ACC112 (cell line): ENCODE data around the gene ARHGEF33.
"Not testable (repeated sequence)": the region's sequence is repeated elsewhere in the genome, so short reads cannot be mapped to it uniquely, and the experiment has no call there.

Experiments
- H2AFZ ChIP-seq: fragments of 200-600 bp; sonication (generic); one replicate; pipeline ENCODE4 v1.6.0; 2017; ENCODE audit warnings: antibody characterized with exemption, low read length; ENCODE audit not compliant: unreplicated experiment
- H3K27ac ChIP-seq: fragments of 200-600 bp; sonication (generic); 2 replicates; pipeline ENCODE4 v1.5.1; 2014; ENCODE audit warnings: low read depth, mild to moderate bottlenecking, antibody characterized with exemption, low read length, moderate library complexity
- H3K27me3 ChIP-seq: fragments of 200-600 bp; sonication (generic); 2 replicates; pipeline ENCODE4 v1.6.1; 2014; ENCODE audit warnings: mild to moderate bottlenecking, antibody characterized with exemption, low read length, moderate library complexity, mixed read lengths; ENCODE audit not compliant: insufficient read depth
- H3K36me3 ChIP-seq: fragments of 200-600 bp; sonication (generic); 2 replicates; pipeline ENCODE4 v1.6.1; 2016; ENCODE audit warnings: mild to moderate bottlenecking, antibody characterized with exemption, low read length, moderate library complexity, mixed read lengths; ENCODE audit not compliant: insufficient read depth
- H3K4me1 ChIP-seq: fragments of 200-600 bp; sonication (generic); one replicate; pipeline ENCODE4 v1.6.1; 2016; ENCODE audit warnings: low read length, mixed read lengths; ENCODE audit not compliant: insufficient read depth, unreplicated experiment, control insufficient read depth
- H3K4me3 ChIP-seq: fragments of 200-600 bp; sonication (generic); 2 replicates; pipeline ENCODE4 v1.5.1; 2014; ENCODE audit warnings: mild to moderate bottlenecking, low read depth, low read length
- H3K79me2 ChIP-seq: fragments of 200-600 bp; sonication (generic); one replicate; pipeline ENCODE4 v1.6.0; 2016; ENCODE audit warnings: low read length; ENCODE audit not compliant: control insufficient read depth, unreplicated experiment, insufficient read depth

The ARHGEF33 gene

DNA sequence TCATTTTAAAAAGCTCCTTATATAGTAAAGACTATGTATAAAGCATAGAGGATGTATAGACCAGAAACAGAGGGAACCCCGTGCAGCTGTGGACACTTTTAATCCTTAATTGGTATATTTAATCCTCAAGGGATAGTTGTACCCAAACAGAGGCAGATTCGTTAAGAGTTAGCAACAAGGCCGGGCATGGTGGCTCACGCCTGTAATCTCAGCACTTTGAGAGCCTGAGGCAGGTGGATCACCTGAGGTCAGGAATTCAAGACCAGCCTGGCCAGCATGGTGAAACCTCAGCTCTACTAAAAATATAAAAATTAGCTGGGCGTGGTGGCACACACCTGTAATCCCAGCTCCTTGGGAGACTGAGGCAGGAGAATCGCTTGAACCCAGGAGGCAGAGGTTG lies 46.8 kb downstream of the ARHGEF33 start:
- not testable (repeated sequence) for H3K79me2 ChIP-seq, H3K36me3 ChIP-seq, H3K4me3 ChIP-seq

DNA sequence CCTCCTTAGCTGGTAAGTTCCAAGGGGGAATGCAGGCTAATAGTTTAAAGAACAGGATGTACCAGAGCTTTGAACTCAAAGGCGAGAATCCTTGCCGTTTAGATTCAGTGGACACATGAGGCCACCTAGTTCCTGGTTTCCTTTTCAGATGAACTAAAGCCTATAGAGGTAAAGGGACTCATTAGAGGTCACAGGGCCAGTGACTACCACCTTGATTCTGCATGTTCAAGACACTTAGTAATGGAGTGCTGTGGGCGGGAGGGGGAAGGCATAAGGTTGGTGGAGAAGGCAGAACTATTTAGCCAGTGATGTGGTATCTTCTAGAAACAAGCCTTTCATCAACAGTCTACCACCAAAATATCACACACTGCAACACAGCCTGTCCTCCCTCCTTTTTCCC lies 47.9 kb downstream of the ARHGEF33 start:
- Histone ChIP-seq H3K79me2 (no peaks in the 10 kb centered on the region), H3K36me3 (no peaks in the 10 kb centered on the region), H3K4me1 (peaks cover 5% of the 10 kb centered on the region), H3K4me3 (no peak overlapping the region), H3K27me3 (no peaks in the 10 kb centered on the region), H3K27ac (no peak overlapping the region), H2AFZ (no peak overlapping the region)

More for the DNA sequence above, 46.8 kb downstream of the ARHGEF33 start:
- not testable (repeated sequence) for H3K27ac ChIP-seq, H3K27me3 ChIP-seq, H2AFZ ChIP-seq, H3K4me1 ChIP-seq

DNA sequence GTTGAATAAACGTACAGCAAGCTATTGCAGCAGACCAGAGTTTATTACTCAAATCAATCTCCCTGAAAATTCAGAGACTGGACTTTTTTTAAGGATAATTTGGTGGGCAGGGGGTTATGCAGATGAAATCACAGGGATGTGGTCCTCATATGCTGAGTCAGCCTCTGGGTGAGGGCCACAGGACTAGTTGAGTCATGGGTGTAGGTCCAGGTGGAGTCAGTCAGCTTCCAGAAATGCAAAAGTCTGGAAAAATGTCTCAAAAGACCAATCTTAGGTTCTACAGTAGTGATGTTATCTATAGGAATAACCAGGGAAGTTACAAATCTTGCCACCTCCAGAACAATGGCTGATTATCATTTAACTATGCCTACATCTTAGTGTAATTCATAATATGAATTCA lies 51.1 kb downstream of the ARHGEF33 start:
- Histone ChIP-seq H3K27me3 (no peaks in the 10 kb centered on the region), H3K4me1 (peaks cover under 1% of the 10 kb centered on the region), H3K36me3 (no peaks in the 10 kb centered on the region), H3K79me2 (no peaks in the 10 kb centered on the region), H3K4me3 (no peak overlapping the region), H2AFZ (no peak overlapping the region), H3K27ac (no peak overlapping the region)

DNA sequence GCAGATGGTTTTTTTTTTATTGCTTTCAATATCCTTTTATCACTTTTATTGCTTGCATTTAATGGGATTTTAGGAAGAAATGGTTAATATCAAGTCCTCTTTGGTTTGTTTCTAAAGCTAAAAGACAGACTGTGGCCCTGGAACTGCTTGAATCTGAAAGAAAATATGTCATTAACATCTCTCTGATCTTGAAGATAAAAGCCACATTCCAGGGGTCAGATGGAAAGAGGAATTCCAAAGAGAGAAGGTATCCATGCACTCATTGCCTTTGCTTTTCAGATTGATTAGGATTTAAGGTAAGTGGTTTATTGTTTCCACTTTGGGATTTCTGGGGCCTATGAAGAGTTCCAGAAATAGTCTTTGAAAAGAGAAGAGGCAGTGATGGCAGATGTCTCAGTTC lies 54.1 kb downstream of the ARHGEF33 start:
- H3K4me1 ChIP-seq: peaks cover 10% of the 10 kb centered on the region
- H3K27me3 ChIP-seq: no peaks in the 10 kb centered on the region
- H3K27ac ChIP-seq: no peak overlapping the region
- H3K36me3 ChIP-seq: no peaks in the 10 kb centered on the region
- no peak overlapping the region for H3K4me3 ChIP-seq
- no peak overlapping the region for H2AFZ ChIP-seq
- H3K79me2 ChIP-seq: no peaks in the 10 kb centered on the region

DNA sequence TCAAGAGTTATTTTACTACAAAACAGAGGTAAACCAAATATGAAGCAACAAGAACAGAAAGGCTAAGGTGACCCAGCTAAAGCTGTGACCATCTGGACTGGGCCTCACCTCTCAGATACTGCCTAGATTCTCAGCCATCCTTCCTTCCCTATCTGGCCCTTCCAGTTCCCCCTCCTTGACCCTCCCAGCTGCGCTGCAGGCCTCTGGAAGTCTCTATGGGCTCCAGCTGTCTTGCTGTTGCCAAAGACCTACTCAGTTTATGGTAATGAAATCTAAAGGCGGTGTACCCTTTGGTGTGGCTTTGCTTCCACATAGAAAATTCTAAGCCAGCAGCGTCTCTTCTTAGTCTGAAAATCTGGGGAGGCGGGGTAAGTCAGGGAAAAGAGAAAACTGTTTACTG lies 55.7 kb downstream of the ARHGEF33 start:
- Histone ChIP-seq H3K79me2 (no peaks in the 10 kb centered on the region), H3K4me3 (no peak overlapping the region), H3K27me3 (no peaks in the 10 kb centered on the region), H2AFZ (no peak overlapping the region), H3K36me3 (no peaks in the 10 kb centered on the region), H3K27ac (no peak overlapping the region), H3K4me1 (peaks cover 10% of the 10 kb centered on the region)

DNA sequence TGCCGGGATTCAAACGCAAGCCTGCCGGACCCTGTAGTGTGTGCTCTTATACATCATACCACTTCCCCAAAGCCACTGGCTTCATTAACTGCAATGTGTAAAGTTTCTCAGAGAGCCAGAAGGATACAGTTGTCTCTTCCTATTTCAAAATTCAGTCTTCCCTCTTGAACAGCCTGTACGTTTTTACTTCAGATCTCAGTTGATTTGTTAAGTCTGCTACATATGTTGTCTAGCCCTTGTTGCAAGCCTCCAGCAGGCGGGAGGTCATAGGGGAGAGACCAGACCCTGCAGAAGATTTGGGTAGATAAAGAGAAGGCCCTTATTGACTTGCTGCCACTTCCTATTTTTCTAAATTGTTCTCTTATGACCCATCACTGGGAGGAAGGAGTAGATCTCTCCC lies 56.2 kb downstream of the ARHGEF33 start:
- Histone ChIP-seq H3K27ac (no peak overlapping the region), H3K36me3 (no peaks in the 10 kb centered on the region), H2AFZ (no peak overlapping the region), H3K27me3 (no peaks in the 10 kb centered on the region), H3K4me1 (peaks cover 10% of the 10 kb centered on the region), H3K4me3 (no peak overlapping the region), H3K79me2 (no peaks in the 10 kb centered on the region)

DNA sequence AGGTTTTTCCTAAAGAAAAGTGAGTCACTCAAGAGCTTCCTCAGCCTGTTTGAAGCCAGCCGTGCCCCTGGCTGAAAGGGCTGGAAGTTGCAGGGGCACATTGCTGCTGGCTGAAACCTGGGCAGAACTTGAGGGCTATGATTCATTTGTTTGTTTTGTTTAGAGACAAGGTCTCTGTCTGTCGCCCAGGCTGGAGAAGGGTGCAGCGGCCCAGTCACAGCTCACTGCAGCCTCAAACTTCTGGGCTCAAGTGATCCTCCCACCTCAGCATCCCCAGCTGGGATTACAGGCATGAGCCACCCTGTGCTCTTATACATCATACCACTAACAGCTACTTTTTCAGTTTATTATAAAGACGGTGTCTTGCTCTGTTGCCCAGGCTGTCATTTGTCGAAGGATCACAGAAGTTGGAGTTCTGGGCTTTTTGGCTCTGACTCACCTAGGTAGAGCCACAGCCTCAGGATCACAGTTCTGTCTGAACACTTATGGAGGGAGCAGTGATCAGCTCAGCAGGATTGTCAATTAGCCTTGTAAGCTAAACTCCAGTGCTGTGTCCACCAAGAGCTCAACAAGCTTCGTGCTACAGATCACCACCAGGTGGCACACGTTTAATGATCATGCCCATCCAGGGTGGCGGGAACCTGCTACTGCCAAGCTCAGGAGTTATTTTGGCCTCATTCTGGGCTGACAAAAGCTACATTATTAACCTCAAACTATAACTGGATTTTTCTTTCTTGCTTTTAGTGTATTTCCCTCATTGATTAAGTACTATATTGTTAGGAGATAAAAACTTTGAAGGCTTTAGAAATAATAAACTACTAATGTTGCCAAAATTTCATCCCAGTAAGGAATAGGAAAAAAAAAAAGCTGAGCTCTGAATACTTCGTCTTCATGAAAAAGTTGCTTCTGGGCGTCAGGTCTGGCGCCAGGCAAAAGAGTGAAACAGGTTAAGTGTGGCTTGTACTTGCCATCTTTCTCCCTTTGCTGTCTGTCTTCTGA lies 57.9 kb downstream of the ARHGEF33 start:
- Histone ChIP-seq H3K79me2 (no peaks in the 10 kb centered on the region), H3K27ac (no peak overlapping the region), H3K27me3 (no peaks in the 10 kb centered on the region), H3K36me3 (no peaks in the 10 kb centered on the region), H2AFZ (no peak overlapping the region), H3K4me3 (no peak overlapping the region), H3K4me1 (peaks cover 10% of the 10 kb centered on the region)

DNA sequence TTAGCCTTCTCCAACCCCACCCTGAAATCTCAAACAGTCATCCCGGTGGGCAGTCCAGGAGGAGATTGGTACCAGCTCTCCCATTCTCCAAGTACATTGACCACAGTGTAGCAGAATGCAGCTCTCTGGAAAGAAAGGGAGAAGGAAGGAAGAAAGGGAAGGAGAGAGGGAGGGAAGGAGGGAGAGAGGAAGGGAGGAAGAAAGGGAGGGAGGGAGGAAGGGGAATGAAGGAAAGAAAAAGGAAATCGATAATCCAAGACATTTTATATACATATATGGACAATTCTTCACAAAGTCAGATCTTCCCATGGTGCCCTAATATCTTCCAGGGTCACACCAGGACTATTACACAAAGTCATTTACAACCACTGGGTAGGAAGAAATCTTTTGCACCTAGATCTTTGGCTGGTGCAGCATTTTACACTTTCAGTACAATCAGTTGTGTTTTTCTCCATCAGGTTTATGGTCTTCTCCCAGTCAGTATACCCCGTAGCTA lies 58.8 kb downstream of the ARHGEF33 start:
- H2AFZ ChIP-seq: no peak overlapping the region
- H3K79me2 ChIP-seq: no peaks in the 10 kb centered on the region
- H3K27me3 ChIP-seq: no peaks in the 10 kb centered on the region
- peaks cover 10% of the 10 kb centered on the region for H3K4me1 ChIP-seq
- H3K36me3 ChIP-seq: no peaks in the 10 kb centered on the region
- H3K27ac ChIP-seq: no peak overlapping the region
- no peak overlapping the region for H3K4me3 ChIP-seq

DNA sequence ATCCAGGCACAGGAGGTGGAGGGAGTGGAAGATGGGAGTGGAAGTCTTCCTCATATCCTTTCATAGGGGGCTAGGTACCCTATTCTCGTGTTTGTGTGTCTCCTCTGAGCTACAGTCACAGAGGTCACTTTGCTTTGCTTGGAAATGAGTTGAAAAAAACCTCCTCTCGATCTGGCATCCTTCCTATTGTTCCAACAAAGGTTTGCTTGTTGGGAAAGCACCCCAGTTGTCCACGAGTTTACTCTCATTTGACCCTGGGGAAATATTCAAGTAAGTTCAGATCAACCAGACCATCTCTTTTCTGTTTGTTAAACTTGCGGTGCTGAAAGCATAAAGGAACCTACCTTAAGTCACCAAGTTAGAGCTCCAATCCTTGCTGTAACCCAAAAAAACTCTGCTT lies 59.3 kb downstream of the ARHGEF33 start:
- Histone ChIP-seq H3K4me3 (no peak overlapping the region), H3K4me1 (peaks cover 10% of the 10 kb centered on the region), H2AFZ (no peak overlapping the region), H3K27ac (no peak overlapping the region), H3K36me3 (no peaks in the 10 kb centered on the region), H3K79me2 (no peaks in the 10 kb centered on the region), H3K27me3 (no peaks in the 10 kb centered on the region)

DNA sequence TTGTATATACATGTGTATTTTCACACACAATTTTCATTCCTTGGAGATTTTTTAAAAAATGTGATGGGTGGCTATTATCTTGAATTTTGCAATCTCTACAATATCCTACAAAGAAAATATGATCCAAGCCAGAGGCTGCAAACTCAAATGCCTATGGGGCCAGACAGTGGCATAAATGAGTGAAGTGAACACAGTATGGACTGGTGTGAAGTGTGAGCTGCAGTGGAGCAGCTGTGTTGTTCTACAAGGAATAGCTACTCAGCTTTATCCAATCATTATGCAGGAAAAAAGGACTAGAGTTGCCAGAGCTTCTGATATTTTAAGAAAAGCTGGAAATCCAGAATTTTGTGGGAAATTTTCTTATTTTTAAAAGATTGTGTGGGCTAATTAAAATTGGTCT lies 62.1 kb downstream of the ARHGEF33 start:
- Histone ChIP-seq H3K4me1 (peaks cover 8% of the 10 kb centered on the region), H3K27ac (no peak overlapping the region), H3K4me3 (no peak overlapping the region), H2AFZ (no peak overlapping the region), H3K36me3 (no peaks in the 10 kb centered on the region), H3K79me2 (no peaks in the 10 kb centered on the region), H3K27me3 (no peaks in the 10 kb centered on the region)

DNA sequence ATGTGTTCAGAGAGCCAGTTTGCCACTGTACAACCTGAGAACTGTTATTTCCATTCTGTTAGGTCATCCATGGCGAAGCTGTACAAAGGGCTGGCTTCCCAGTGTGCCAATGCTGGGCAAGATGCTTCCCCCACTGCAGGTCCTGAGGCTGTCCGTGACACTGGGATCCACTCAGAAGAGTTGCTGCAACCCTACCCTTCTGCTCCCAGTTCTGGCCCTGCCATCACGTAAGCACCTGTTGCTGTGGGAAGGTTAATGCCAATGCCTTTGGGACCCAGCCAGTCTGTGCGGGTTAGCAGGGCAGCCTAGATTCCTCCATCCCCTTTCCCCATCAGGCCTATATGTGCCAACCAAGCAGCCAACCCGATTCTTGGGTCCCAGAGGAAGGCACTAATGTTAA lies 68.3 kb downstream of the ARHGEF33 start:
- H3K36me3 ChIP-seq: no peaks in the 10 kb centered on the region
- peaks cover 9% of the 10 kb centered on the region for H3K4me1 ChIP-seq
- H3K27me3 ChIP-seq: no peaks in the 10 kb centered on the region
- no peaks in the 10 kb centered on the region for H3K79me2 ChIP-seq
- H2AFZ ChIP-seq: no peak overlapping the region
- H3K4me3 ChIP-seq: no peak overlapping the region
- H3K27ac ChIP-seq: no peak overlapping the region
